DND-41 (cell line): ENCODE results near the gene GALNTL6.

Experiments
- EZH2 ChIP-seq: IDR thresholded peaks from 3 replicates; pipeline ENCODE4 v1.6.1; 2012; ENCODE audit warnings: borderline replicate concordance, low read depth, mild to moderate bottlenecking, moderate library complexity, low read length, inconsistent platforms; ENCODE audit not compliant: severe bottlenecking
- TF ChIP-seq, protein P1 (sequence below): IDR thresholded peaks from 2 replicates; pipeline ENCODE4 v1.5.1; 2012; ENCODE audit warnings: borderline replicate concordance, low read length, moderate library complexity, mild to moderate bottlenecking; ENCODE audit not compliant: poor library complexity, severe bottlenecking; ENCODE audit errors: extremely low read depth

DNA sequence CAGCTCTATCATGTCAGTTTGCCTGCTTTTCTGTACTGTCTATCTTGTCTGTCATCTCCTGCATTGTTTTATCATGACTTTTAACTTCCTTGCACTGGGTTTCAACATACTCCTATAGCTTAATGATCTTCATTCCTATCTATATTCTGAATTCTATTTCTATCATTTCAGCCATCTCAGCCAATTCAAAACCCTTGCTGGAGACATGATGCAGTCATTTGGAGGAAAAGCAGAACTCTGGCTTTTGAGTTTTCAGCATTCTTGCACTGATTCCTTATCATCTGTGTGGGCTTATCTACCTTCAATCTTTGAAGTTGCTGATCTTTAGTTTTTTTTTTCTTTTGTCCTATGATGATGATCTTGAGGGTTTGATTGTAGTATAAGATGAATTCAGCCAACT, 861.6 kb downstream of the GALNTL6 start:
- TF ChIP-seq, protein P1, sequence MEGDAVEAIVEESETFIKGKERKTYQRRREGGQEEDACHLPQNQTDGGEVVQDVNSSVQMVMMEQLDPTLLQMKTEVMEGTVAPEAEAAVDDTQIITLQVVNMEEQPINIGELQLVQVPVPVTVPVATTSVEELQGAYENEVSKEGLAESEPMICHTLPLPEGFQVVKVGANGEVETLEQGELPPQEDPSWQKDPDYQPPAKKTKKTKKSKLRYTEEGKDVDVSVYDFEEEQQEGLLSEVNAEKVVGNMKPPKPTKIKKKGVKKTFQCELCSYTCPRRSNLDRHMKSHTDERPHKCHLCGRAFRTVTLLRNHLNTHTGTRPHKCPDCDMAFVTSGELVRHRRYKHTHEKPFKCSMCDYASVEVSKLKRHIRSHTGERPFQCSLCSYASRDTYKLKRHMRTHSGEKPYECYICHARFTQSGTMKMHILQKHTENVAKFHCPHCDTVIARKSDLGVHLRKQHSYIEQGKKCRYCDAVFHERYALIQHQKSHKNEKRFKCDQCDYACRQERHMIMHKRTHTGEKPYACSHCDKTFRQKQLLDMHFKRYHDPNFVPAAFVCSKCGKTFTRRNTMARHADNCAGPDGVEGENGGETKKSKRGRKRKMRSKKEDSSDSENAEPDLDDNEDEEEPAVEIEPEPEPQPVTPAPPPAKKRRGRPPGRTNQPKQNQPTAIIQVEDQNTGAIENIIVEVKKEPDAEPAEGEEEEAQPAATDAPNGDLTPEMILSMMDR: no peak
- TF ChIP-seq EZH2: no peak
